Measurements from ENCODE around the gene CLDN19. TPM values are rescaled to one million over a fixed set of nuclear protein-coding genes. Genes with fewer than 3 reads are reported as not detected.

The CLDN19 gene
- total and polyA plus RNA-seq, 11 donors, result 0.01 to 0.11 TPM; not detected in 9

- peak overlapping the region in 5 of 12 donors; percentile 1 to 22 (median 9) for H3K27ac ChIP-seq
- 60 to 70% (median 66%) methylated on average over 4 of the region's 4 CpGs for WGBS, 4 donors
These were observed 53.6 kb downstream of the CLDN19 start for GRCh38 chr1:42686418-42686817.

GRCh38 chr1:42684139-42684538 is 55.9 kb downstream of the CLDN19 start:
- 37 to 48% (median 43%) methylated on average over 5 of the region's 5 CpGs for WGBS, 4 donors
- Histone ChIP-seq H3K9me3 (no peaks in the 10 kb centered on the region), H3K36me3 (peaks cover 0 to 34% (median 3%) of the 10 kb centered on the region in 9 donors), H3K27ac (peak overlapping the region in 1 of 12 donors; percentile 96), H3K4me3 (peak overlapping the region in 9 of 12 donors; percentile 64 to 98 (median 80)), H3K4me1 (peaks cover 22 to 76% (median 66%) of the 10 kb centered on the region in 12 donors), H3K27me3 (no peaks in the 10 kb centered on the region)
- DNase-seq (no peak), ATAC-seq (no peak)
- TF ChIP-seq POLR2A (IDR thresholded peaks at IDR 0.05), result no peak
- TF ChIP-seq CTCF (IDR thresholded peaks at IDR 0.05), result no peak
- intact Hi-C loops (cut with DNase I), result loop anchor here in 8 of 10 donors (5.0 to 10.0 kb wide), 7 partner anchors 81 to 509 kb away; partner anchors contain the start of genes C1orf50 (in 6 of the 8), P3H1 (in 6 of the 8) and FOXJ3 (in 3 of the 8)

More at GRCh38 chr1:42686418-42686817, 53.6 kb downstream of the CLDN19 start:
- H3K4me1 ChIP-seq, result peaks cover 19 to 86% (median 79%) of the 10 kb centered on the region in 12 donors
- TF ChIP-seq POLR2A (IDR thresholded peaks at IDR 0.05), result no peak
- TF ChIP-seq CTCF (IDR thresholded peaks at IDR 0.05), result no peak
- H3K4me3 ChIP-seq, result peak overlapping the region in 1 of 12 donors; percentile 1
- peaks cover 0 to 34% (median 3%) of the 10 kb centered on the region in 9 donors for H3K36me3 ChIP-seq
- no peak for DNase-seq
- no peak for ATAC-seq
- no peaks in the 10 kb centered on the region for H3K27me3 ChIP-seq
- no peaks in the 10 kb centered on the region for H3K9me3 ChIP-seq
- intact Hi-C loops (cut with DNase I), result loop anchor here in 4 of 10 donors (10.0 kb wide), 5 partner anchors 78 to 512 kb away; partner anchors contain the start of genes C1orf50 (in 2 of the 4), P3H1 (in 2 of the 4) and FOXJ3 (in 1 of the 4)

Other genes starting within 250 kb of the CLDN19 start
- 10 to 100 TPM; 16.9 to 28.6 (median 19.4) TPM for gene PPIH, start 81.8 kb downstream of the CLDN19 start, total RNA-seq
- gene PPIH, start 81.8 kb downstream of the CLDN19 start, polyA plus RNA-seq, result 10 to 100 TPM; 25.6 to 30.9 TPM
- 1,000 to 10,000 TPM in 1 of 9 donors, 100 to 1,000 TPM in 8; 663 to 1,139 (median 788) TPM for gene YBX1, start 57.8 kb downstream of the CLDN19 start, total RNA-seq
- gene YBX1, start 57.8 kb downstream of the CLDN19 start, polyA plus RNA-seq, result 1,000 to 10,000 TPM in 1 of 2 donors, 100 to 1,000 TPM in 1; 638 to 1,226 TPM
- 10 to 100 TPM in 4 of 9 donors, 1 to 10 TPM in 5; 6.9 to 27.9 (median 10.0) TPM for gene P3H1, start 26.8 kb upstream of the CLDN19 start, total RNA-seq
- 10 to 100 TPM; 10.7 to 17.6 TPM for gene P3H1, start 26.8 kb upstream of the CLDN19 start, polyA plus RNA-seq
- 1 to 10 TPM; 3.0 to 9.2 (median 5.8) TPM for gene C1orf50, start 27.0 kb upstream of the CLDN19 start, total RNA-seq
- 1 to 10 TPM; 4.0 to 4.5 TPM for gene C1orf50, start 27.0 kb upstream of the CLDN19 start, polyA plus RNA-seq
- gene TMEM269, start 44.8 kb upstream of the CLDN19 start, total RNA-seq, result under 1 TPM in 3 of 9 donors, not detected in 6; 0.06 to 0.19 (median 0.07) TPM
- not detected for gene TMEM269, start 44.8 kb upstream of the CLDN19 start, polyA plus RNA-seq
- gene ERMAP, start 76.9 kb upstream of the CLDN19 start, total RNA-seq, result 1 to 10 TPM; 2.2 to 8.2 (median 5.4) TPM
- 1 to 10 TPM; 2.6 to 2.8 TPM for gene ERMAP, start 76.9 kb upstream of the CLDN19 start, polyA plus RNA-seq
- gene SVBP, start 77.2 kb upstream of the CLDN19 start, total RNA-seq, result 10 to 100 TPM; 11.5 to 22.8 (median 15.8) TPM
- gene SVBP, start 77.2 kb upstream of the CLDN19 start, polyA plus RNA-seq, result 10 to 100 TPM; 23.6 to 33.5 TPM
- 10 to 100 TPM in 2 of 9 donors, 1 to 10 TPM in 7; 4.9 to 11.6 (median 8.4) TPM for gene ZNF691, start 106.4 kb upstream of the CLDN19 start, total RNA-seq
- 1 to 10 TPM; 6.2 to 8.0 TPM for gene ZNF691, start 106.4 kb upstream of the CLDN19 start, polyA plus RNA-seq
- 10 to 100 TPM; 19.0 to 88.1 (median 29.9) TPM for gene SLC2A1, start 218.6 kb upstream of the CLDN19 start, total RNA-seq
- gene SLC2A1, start 218.6 kb upstream of the CLDN19 start, polyA plus RNA-seq, result 100 to 1,000 TPM in 1 of 2 donors, 10 to 100 TPM in 1; 10.6 to 196 TPM

All from heart left ventricle (tissue), 16 donors.